OCI-LY7 (cell line): ENCODE data around the gene TTC38.

Experiments
- CTCF ChIP-seq: fragments of 200-600 bp; sonication (generic); conservative IDR thresholded peaks from 2 replicates; pipeline ENCODE4 v1.5.1; 2014; ENCODE audit warnings: mild to moderate bottlenecking, antibody characterized with exemption, low read length, moderate library complexity, mixed read lengths
- EZH2phosphoT487 ChIP-seq: fragments of 200-600 bp; sonication (generic); IDR thresholded peaks from 2 replicates; pipeline ENCODE4 v1.6.1; 2018; ENCODE audit warnings: low read depth, borderline replicate concordance, mild to moderate bottlenecking, mixed run types, antibody characterized with exemption, low read length, moderate library complexity, mixed read lengths

GRCh38 chr22:46219636-46220035, 48.2 kb upstream of the TTC38 start:
- TF ChIP-seq CTCF (no peak), EZH2phosphoT487 (no peak)
